GM12878 (cell line): ENCODE measurements around the gene MATN1. TPM values are rescaled to one million over a fixed set of nuclear protein-coding genes. Genes with fewer than 3 reads are reported as not detected.

ENCODE experiments used
- CHD1 ChIP-seq: IDR thresholded peaks from 2 replicates; pipeline ENCODE4 v1.6.1; 2012; ENCODE audit warnings: low read depth, low read length, improper control_type of control experiment
- GABPA ChIP-seq: IDR thresholded peaks from 2 replicates; pipeline ENCODE4 v1.6.1; 2014; ENCODE audit warnings: antibody characterized with exemption, low read depth, mild to moderate bottlenecking, inconsistent platforms
- GATAD2B ChIP-seq: fragments of 450-650 bp; conservative IDR thresholded peaks from 2 replicates; pipeline ENCODE4 v1.6.1; 2017; ENCODE audit warnings: low read depth, mild to moderate bottlenecking, moderate library complexity
- HDAC2 ChIP-seq: fragments of 200-600 bp; sonication (generic); IDR thresholded peaks from 2 replicates; pipeline ENCODE4 v1.6.1; 2017
- IKZF2 ChIP-seq, 2 experiments: fragments of 450-650 bp; IDR thresholded peaks; 2 replicates each; pipeline ENCODE4 v1.6.1; 2017; ENCODE audit warnings: mild to moderate bottlenecking in 2 of 2, moderate library complexity in 2 of 2
- JUNB ChIP-seq: IDR thresholded peaks from 2 replicates; pipeline ENCODE4 v1.6.1; 2016; ENCODE audit warnings: antibody characterized with exemption, mild to moderate bottlenecking
- MEF2B ChIP-seq: fragments of 450-650 bp; IDR thresholded peaks from 2 replicates; pipeline ENCODE4 v1.6.1; 2018; ENCODE audit warnings: mild to moderate bottlenecking, moderate library complexity; ENCODE audit not compliant: partially characterized antibody, poor library complexity, severe bottlenecking
- MXI1 ChIP-seq: fragments of 150-350 bp; IDR thresholded peaks from 2 replicates; pipeline ENCODE4 v1.6.1; 2011; ENCODE audit warnings: low read depth, mild to moderate bottlenecking, inconsistent platforms, low read length, improper control_type of control experiment
- NFYB ChIP-seq: IDR thresholded peaks from 2 replicates; pipeline ENCODE4 v1.6.1; 2011; ENCODE audit warnings: low read depth, mild to moderate bottlenecking, low read length, improper control_type of control experiment, moderate library complexity; ENCODE audit not compliant: insufficient read depth
- SMARCA5 ChIP-seq: fragments of 450-650 bp; IDR thresholded peaks from 2 replicates; pipeline ENCODE4 v1.6.1; 2017; ENCODE audit warnings: mild to moderate bottlenecking
- SRF ChIP-seq, 2 experiments: IDR thresholded peaks; 2 replicates each; pipeline ENCODE4 v1.6.1; 2011; ENCODE audit warnings: low read depth in 2 of 2, low read length in 2 of 2, mild to moderate bottlenecking in 1 of 2, moderate library complexity in 1 of 2
- SUPT20H ChIP-seq: IDR thresholded peaks from 2 replicates; pipeline ENCODE4 v1.6.1; 2011; ENCODE audit warnings: low read depth, mild to moderate bottlenecking, low read length, moderate library complexity, borderline replicate concordance; ENCODE audit not compliant: control insufficient read depth
- TAF1 ChIP-seq: IDR thresholded peaks from 2 replicates; pipeline ENCODE4 v1.6.1; 2011; ENCODE audit warnings: mild to moderate bottlenecking, low read depth, low read length, borderline replicate concordance
- polyA plus RNA-seq, 11 experiments: library from polyadenylated mRNA; depleted of rRNA in 4 of 11; unstranded in 6 of 11; stranded (reverse) in 5 of 11; fragments of >200 nt; fragmentation: Nextera tagmentation in 4 of 11; fragmentation: Illumina TruSeq in 1 of 11; extraction: Ambion mirVana in 4 of 11; extraction: Trizol in 1 of 11; gene quantifications; 1 replicate in 1 of 11; 2 replicates in 10 of 11; pipeline versions ENCODE4 v1.2.1 to v1.2.3, GENCODE V29; 2011 to 2016; ENCODE audit warnings: inconsistent platforms in 2 of 11, missing spikeins in 2 of 11, low read depth in 1 of 11
- total RNA-seq, 4 experiments: library from RNA; depleted of rRNA in 3 of 4; stranded (reverse); fragments of >200 nt in 3 of 4; fragmentation: Illumina TruSeq in 1 of 4; extraction: Trizol in 1 of 4; gene quantifications; 2 replicates each; pipeline versions ENCODE4 v1.2.1 to v1.2.3, GENCODE V29; 2013 to 2021
- TF ChIP-seq, protein P1 (sequence below): fragments of 450-650 bp; formaldehyde crosslinking; IDR thresholded peaks from 2 replicates; pipeline ENCODE4 v1.5.0; 2022; ENCODE audit warnings: mild to moderate bottlenecking, missing genetic modification characterization
- TF ChIP-seq, protein P2 (sequence below): fragments of 450-650 bp; IDR thresholded peaks from 2 replicates; pipeline ENCODE4 v1.6.1; 2017; ENCODE audit warnings: mild to moderate bottlenecking, moderate library complexity
- TF ChIP-seq, protein P3 (sequence below), 3 experiments: IDR thresholded peaks in 2 of 3; conservative IDR thresholded peaks in 1 of 3; 2 replicates each; pipeline ENCODE4 v1.5.1; 2011; ENCODE audit warnings: low read depth in 3 of 3, low read length in 3 of 3, mild to moderate bottlenecking in 3 of 3, control low read depth in 2 of 3, moderate library complexity in 2 of 3, inconsistent platforms in 1 of 3, mixed read lengths in 1 of 3; ENCODE audit not compliant: control insufficient read depth in 2 of 3, insufficient read depth in 1 of 3; ENCODE audit errors: extremely low read depth in 1 of 3
- TF ChIP-seq, protein P4 (sequence below): fragments of 450-650 bp; IDR thresholded peaks from 2 replicates; pipeline ENCODE4 v1.6.1; 2017; ENCODE audit warnings: borderline replicate concordance

The MATN1 gene
- total and polyA plus RNA-seq, 10 of the 15 experiments (the other 5 are each of a cell fraction or from before 2014, with no cell fraction given): 0.04 to 0.50 (median 0.10) TPM; not detected in 1

DNA sequence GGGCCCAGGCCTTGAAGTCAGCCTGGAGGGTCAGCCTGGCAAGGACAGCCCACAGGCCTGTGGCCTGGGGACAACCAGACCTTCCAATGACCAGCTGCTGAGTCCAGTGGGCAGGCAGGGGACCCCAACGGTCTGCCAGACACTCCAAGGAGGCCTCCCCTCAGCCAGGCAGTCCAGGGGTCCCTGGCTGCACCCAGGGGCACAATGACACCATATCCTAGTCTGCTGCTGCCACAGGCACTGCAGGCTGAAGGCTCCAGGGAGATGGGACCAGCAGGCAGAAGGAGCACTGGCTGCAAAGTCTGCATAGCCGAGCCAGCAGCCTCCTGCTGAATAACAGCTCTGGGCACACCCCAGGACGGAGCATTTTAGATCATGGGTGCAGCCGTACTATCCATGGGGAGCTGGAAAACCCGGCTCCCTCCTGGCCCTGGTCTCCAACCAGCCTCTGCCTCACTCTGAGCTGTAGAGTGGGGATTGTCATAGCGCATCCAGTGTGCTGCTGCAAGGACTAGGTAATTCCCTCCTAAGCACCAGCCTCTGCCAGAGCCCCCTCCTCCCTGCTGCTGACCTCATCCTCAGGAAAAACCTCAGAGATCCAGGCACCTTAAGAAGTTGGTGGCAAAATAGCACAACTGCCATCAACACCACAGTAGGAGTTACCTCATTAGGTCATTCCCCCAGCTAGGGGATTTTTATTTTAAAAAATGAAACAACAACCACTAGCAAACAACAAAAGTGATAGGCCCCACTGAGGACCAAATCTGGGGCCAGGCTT lies 39.0 kb upstream of the MATN1 start (continued):
- TF ChIP-seq MEF2B (no peak), MXI1 (no peak), JUNB (peak; percentile 65), TAF1 (no peak), HDAC2 (no peak), CHD1 (no peak), SMARCA5 (no peak), SRF (IDR thresholded peaks at IDR 0.05; ENCODE audit: low read depth in 2 of 2, low read length in 2 of 2) (0 out of 4 replicates have a peak, but pooled peaks have one; percentile 7 to 8), SUPT20H (no peak), GATAD2B (no peak), NFYB (no peak), GABPA (no peak), IKZF2 (IDR thresholded peaks at IDR 0.05) (peak; percentile 81 to 87)
- TF ChIP-seq, protein P1, sequence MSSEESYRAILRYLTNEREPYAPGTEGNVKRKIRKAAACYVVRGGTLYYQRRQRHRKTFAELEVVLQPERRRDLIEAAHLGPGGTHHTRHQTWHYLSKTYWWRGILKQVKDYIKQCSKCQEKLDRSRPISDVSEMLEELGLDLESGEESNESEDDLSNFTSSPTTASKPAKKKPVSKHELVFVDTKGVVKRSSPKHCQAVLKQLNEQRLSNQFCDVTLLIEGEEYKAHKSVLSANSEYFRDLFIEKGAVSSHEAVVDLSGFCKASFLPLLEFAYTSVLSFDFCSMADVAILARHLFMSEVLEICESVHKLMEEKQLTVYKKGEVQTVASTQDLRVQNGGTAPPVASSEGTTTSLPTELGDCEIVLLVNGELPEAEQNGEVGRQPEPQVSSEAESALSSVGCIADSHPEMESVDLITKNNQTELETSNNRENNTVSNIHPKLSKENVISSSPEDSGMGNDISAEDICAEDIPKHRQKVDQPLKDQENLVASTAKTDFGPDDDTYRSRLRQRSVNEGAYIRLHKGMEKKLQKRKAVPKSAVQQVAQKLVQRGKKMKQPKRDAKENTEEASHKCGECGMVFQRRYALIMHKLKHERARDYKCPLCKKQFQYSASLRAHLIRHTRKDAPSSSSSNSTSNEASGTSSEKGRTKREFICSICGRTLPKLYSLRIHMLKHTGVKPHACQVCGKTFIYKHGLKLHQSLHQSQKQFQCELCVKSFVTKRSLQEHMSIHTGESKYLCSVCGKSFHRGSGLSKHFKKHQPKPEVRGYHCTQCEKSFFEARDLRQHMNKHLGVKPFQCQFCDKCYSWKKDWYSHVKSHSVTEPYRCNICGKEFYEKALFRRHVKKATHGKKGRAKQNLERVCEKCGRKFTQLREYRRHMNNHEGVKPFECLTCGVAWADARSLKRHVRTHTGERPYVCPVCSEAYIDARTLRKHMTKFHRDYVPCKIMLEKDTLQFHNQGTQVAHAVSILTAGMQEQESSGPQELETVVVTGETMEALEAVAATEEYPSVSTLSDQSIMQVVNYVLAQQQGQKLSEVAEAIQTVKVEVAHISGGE: no peak
- TF ChIP-seq, protein P2, sequence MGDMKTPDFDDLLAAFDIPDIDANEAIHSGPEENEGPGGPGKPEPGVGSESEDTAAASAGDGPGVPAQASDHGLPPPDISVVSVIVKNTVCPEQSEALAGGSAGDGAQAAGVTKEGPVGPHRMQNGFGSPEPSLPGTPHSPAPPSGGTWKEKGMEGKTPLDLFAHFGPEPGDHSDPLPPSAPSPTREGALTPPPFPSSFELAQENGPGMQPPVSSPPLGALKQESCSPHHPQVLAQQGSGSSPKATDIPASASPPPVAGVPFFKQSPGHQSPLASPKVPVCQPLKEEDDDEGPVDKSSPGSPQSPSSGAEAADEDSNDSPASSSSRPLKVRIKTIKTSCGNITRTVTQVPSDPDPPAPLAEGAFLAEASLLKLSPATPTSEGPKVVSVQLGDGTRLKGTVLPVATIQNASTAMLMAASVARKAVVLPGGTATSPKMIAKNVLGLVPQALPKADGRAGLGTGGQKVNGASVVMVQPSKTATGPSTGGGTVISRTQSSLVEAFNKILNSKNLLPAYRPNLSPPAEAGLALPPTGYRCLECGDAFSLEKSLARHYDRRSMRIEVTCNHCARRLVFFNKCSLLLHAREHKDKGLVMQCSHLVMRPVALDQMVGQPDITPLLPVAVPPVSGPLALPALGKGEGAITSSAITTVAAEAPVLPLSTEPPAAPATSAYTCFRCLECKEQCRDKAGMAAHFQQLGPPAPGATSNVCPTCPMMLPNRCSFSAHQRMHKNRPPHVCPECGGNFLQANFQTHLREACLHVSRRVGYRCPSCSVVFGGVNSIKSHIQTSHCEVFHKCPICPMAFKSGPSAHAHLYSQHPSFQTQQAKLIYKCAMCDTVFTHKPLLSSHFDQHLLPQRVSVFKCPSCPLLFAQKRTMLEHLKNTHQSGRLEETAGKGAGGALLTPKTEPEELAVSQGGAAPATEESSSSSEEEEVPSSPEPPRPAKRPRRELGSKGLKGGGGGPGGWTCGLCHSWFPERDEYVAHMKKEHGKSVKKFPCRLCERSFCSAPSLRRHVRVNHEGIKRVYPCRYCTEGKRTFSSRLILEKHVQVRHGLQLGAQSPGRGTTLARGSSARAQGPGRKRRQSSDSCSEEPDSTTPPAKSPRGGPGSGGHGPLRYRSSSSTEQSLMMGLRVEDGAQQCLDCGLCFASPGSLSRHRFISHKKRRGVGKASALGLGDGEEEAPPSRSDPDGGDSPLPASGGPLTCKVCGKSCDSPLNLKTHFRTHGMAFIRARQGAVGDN: no peak; the same call in 1 of the 2 replicates
- TF ChIP-seq, protein P3, sequence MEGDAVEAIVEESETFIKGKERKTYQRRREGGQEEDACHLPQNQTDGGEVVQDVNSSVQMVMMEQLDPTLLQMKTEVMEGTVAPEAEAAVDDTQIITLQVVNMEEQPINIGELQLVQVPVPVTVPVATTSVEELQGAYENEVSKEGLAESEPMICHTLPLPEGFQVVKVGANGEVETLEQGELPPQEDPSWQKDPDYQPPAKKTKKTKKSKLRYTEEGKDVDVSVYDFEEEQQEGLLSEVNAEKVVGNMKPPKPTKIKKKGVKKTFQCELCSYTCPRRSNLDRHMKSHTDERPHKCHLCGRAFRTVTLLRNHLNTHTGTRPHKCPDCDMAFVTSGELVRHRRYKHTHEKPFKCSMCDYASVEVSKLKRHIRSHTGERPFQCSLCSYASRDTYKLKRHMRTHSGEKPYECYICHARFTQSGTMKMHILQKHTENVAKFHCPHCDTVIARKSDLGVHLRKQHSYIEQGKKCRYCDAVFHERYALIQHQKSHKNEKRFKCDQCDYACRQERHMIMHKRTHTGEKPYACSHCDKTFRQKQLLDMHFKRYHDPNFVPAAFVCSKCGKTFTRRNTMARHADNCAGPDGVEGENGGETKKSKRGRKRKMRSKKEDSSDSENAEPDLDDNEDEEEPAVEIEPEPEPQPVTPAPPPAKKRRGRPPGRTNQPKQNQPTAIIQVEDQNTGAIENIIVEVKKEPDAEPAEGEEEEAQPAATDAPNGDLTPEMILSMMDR (IDR thresholded peaks at IDR 0.05 in 2 of 3, conservative IDR thresholded peaks at IDR 0.05 in 1 of 3; ENCODE audit: control insufficient read depth in 2 of 3, extremely low read depth in 1 of 3, insufficient read depth in 1 of 3, low read depth in 3 of 3, low read length in 3 of 3): no peak
- TF ChIP-seq, protein P4, sequence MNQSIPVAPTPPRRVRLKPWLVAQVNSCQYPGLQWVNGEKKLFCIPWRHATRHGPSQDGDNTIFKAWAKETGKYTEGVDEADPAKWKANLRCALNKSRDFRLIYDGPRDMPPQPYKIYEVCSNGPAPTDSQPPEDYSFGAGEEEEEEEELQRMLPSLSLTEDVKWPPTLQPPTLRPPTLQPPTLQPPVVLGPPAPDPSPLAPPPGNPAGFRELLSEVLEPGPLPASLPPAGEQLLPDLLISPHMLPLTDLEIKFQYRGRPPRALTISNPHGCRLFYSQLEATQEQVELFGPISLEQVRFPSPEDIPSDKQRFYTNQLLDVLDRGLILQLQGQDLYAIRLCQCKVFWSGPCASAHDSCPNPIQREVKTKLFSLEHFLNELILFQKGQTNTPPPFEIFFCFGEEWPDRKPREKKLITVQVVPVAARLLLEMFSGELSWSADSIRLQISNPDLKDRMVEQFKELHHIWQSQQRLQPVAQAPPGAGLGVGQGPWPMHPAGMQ: no peak
